Sigmoid colon (tissue), 4 donors: ENCODE data around the gene MYL6.

ENCODE experiments used
- CTCF ChIP-seq, 4 experiments: fragments of 450-650 bp in 3 of 4; fragments of 200-600 bp in 1 of 4; IDR thresholded peaks; one replicate each; pipeline ENCODE4 v1.5.1; 2016 to 2019; ENCODE audit warnings: antibody characterized with exemption in 4 of 4, mild to moderate bottlenecking in 3 of 4, moderate library complexity in 2 of 4
- EP300 ChIP-seq, 4 donors: sonication (generic); formaldehyde crosslinking; IDR thresholded peaks; one replicate each; pipeline ENCODE4 v1.6.1; 2017; ENCODE audit warnings: antibody characterized with exemption in 4 of 4

DNA sequence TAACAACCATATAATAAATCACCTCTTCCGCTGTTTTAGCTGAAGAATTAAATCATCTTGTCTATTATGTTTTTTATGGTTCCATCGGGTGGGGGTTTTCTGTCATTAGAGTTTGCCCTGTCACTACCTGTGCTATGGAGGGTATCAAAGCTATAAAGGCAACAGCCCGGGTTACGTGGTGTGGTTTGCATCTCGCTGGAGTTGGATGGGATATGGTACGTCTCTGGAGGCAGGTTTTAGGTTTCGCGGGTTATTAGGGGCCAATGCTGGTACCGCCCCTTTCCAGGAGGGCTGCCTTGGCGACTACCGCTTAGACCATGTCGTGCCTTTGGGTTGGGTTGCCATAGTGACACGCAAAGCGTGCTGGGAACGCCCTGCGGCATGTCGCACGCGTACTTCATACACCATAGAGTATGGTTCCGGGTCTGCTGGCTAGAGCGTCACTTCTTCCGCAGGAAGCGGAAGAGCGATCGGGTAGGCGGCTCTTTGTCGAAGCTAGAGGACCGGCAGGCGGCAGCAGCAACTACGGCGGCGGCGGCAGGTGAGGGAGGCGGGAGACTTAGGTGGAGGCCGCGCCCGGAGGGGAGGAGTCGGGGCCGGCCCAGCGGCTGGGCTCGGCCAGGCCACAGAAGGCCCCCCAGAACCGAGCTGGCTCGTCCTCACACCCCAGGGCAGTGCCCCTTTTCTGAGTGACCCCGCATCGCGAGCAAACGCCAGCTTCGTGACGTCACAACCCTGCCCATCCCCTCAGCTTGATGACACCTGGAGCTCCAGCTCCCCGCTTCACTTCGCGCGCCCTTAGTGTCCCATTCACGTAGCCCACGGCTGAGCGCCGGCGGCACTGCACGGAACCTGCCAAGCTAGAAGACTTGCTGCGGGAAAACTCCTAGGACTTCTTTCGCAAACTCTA, 40.1 kb upstream of the MYL6 start, which contains the start of gene ZC3H10:
- peak in 3 of 4 experiments; percentile 30 to 33 (median 32) for TF ChIP-seq CTCF (IDR thresholded peaks at IDR 0.05)
- TF ChIP-seq EP300 (IDR thresholded peaks at IDR 0.05): peak in 2 of 4 donors; percentile 2 to 85
